OCI-LY1 (cell line): Measurements from ENCODE around the gene GDF15.

Experiments used
- H2AFZ ChIP-seq: fragments of 200-600 bp; sonication (generic), shearing (Covaris generic); 2 replicates; pipeline ENCODE4 v1.6.0; 2014; ENCODE audit warnings: antibody characterized with exemption, mild to moderate bottlenecking, low read length
- H3F3A ChIP-seq: fragments of 200-600 bp; sonication (generic), shearing (Covaris generic); 2 replicates; pipeline ENCODE4 v1.6.0; 2014; ENCODE audit warnings: mild to moderate bottlenecking, antibody characterized with exemption, low read length, moderate library complexity; ENCODE audit not compliant: insufficient read depth
- H3K27ac ChIP-seq: fragments of 200-600 bp; sonication (generic); 2 replicates; pipeline ENCODE4 v1.5.1; 2014; ENCODE audit warnings: low read length, mixed run types, mild to moderate bottlenecking, low read depth; ENCODE audit not compliant: poor library complexity, severe bottlenecking
- H3K27me3 ChIP-seq: fragments of 200-600 bp; sonication (generic); 2 replicates; pipeline ENCODE4 v1.6.0; 2014; ENCODE audit warnings: antibody characterized with exemption, mild to moderate bottlenecking, low read length, moderate library complexity; ENCODE audit not compliant: insufficient read depth
- H3K36me3 ChIP-seq: fragments of 200-600 bp; sonication (generic); 2 replicates; pipeline ENCODE4 v1.6.1; 2014; ENCODE audit warnings: mild to moderate bottlenecking, antibody characterized with exemption, low read length, moderate library complexity, mixed read lengths; ENCODE audit not compliant: insufficient read depth
- H3K4me1 ChIP-seq: fragments of 200-600 bp; sonication (generic); 2 replicates; pipeline ENCODE4 v1.5.1; 2014; ENCODE audit warnings: mild to moderate bottlenecking, low read length, moderate library complexity; ENCODE audit not compliant: insufficient read depth, severe bottlenecking
- H3K4me2 ChIP-seq: fragments of 200-600 bp; sonication (generic), shearing (Covaris generic); 2 replicates; pipeline ENCODE4 v1.6.1; 2014; ENCODE audit warnings: low read length
- H3K4me3 ChIP-seq: fragments of 200-600 bp; sonication (generic); 2 replicates; pipeline ENCODE4 v1.5.1; 2014; ENCODE audit warnings: low read length, low read depth, mild to moderate bottlenecking, mixed read lengths; ENCODE audit not compliant: poor library complexity, severe bottlenecking
- H3K79me2 ChIP-seq: fragments of 200-600 bp; shearing (Covaris generic); 2 replicates; pipeline ENCODE4 v1.6.1; 2016; ENCODE audit warnings: mixed run types, low read length, mixed read lengths; ENCODE audit not compliant: insufficient read depth
- H3K9ac ChIP-seq: fragments of 200-600 bp; sonication (generic), shearing (Covaris generic); 2 replicates; pipeline ENCODE4 v1.6.1; 2014; ENCODE audit warnings: mild to moderate bottlenecking, low read length, mixed read lengths
- H3K9me2 ChIP-seq: fragments of 200-600 bp; sonication (generic), shearing (Covaris generic); 2 replicates; pipeline ENCODE4 v1.6.1; 2014; ENCODE audit warnings: low read depth, mild to moderate bottlenecking, low read length, mixed read lengths
- H3K9me3 ChIP-seq: fragments of 200-600 bp; shearing (Covaris generic); 2 replicates; pipeline ENCODE4 v1.6.1; 2014; ENCODE audit warnings: low read length, mixed read lengths
- H4K20me1 ChIP-seq: fragments of 200-600 bp; sonication (generic), shearing (Covaris generic); 2 replicates; pipeline ENCODE4 v1.6.0; 2016; ENCODE audit warnings: mild to moderate bottlenecking, low read length; ENCODE audit not compliant: insufficient read depth
- EZH2 ChIP-seq: fragments of 200-600 bp; sonication (generic), shearing (Covaris generic); IDR thresholded peaks from 2 replicates; pipeline ENCODE4 v1.8.0; 2017; ENCODE audit warnings: borderline replicate concordance, mixed run types, mild to moderate bottlenecking, antibody characterized with exemption, low read length, moderate library complexity, mixed read lengths
- TF ChIP-seq, protein P1 (sequence below): fragments of 200-600 bp; sonication (generic), shearing (Covaris generic); IDR thresholded peaks from 2 replicates; pipeline ENCODE4 v1.5.1; 2017; ENCODE audit warnings: mild to moderate bottlenecking, antibody characterized with exemption, low read length, moderate library complexity, mixed read lengths

Gene GDF15, protein sequence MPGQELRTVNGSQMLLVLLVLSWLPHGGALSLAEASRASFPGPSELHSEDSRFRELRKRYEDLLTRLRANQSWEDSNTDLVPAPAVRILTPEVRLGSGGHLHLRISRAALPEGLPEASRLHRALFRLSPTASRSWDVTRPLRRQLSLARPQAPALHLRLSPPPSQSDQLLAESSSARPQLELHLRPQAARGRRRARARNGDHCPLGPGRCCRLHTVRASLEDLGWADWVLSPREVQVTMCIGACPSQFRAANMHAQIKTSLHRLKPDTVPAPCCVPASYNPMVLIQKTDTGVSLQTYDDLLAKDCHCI

DNA sequence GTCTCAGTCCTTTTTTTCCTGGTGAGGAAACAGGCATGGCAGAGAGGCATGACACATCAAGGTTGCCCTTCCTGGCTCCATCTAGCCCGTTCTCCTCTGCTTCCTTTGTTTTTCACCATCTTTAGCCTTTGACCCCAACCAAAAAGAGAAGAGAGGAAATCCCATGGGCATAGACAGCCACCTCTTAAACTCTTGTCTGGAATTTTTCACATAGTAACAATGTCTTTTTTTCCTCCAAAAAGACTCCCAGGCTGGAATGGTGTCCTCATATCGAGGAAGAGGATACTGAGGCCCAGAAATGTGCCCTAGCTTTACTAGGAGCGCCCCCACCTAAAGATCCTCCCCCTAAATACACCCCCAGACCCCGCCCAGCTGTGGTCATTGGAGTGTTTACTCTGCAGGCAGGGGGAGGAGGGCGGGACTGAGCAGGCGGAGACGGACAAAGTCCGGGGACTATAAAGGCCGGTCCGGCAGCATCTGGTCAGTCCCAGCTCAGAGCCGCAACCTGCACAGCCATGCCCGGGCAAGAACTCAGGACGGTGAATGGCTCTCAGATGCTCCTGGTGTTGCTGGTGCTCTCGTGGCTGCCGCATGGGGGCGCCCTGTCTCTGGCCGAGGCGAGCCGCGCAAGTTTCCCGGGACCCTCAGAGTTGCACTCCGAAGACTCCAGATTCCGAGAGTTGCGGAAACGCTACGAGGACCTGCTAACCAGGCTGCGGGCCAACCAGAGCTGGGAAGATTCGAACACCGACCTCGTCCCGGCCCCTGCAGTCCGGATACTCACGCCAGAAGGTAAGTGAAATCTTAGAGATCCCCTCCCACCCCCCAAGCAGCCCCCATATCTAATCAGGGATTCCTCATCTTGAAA is at the start of gene GDF15:
Gene GDF15, plus strand, starts transcription at position 484 of the 868 bp plus-strand sequence. Its CDS starts 32 bp downstream, at position 516.
- Histone ChIP-seq H3K4me3 (no peak within 1 kb of the TSS), H3F3A (no peaks in the 10 kb centered on the region), H3K27me3 (peaks cover 23% of the 10 kb centered on the region; the same call in 1 of the 2 replicates), H3K36me3 (no peaks in the 10 kb centered on the region), H3K27ac (no peak within 1 kb of the TSS), H3K9ac (no peak within 1 kb of the TSS), H3K4me1 (peaks cover 9% of the 10 kb centered on the region), H2AFZ (no peak within 1 kb of the TSS), H4K20me1 (no peaks in the 10 kb centered on the region), H3K79me2 (no peaks in the 10 kb centered on the region), H3K9me3 (no peaks in the 10 kb centered on the region), H3K4me2 (no peak within 1 kb of the TSS), H3K9me2 (no peaks in the 10 kb centered on the region)
- TF ChIP-seq EZH2: no peak
- TF ChIP-seq, protein P1, sequence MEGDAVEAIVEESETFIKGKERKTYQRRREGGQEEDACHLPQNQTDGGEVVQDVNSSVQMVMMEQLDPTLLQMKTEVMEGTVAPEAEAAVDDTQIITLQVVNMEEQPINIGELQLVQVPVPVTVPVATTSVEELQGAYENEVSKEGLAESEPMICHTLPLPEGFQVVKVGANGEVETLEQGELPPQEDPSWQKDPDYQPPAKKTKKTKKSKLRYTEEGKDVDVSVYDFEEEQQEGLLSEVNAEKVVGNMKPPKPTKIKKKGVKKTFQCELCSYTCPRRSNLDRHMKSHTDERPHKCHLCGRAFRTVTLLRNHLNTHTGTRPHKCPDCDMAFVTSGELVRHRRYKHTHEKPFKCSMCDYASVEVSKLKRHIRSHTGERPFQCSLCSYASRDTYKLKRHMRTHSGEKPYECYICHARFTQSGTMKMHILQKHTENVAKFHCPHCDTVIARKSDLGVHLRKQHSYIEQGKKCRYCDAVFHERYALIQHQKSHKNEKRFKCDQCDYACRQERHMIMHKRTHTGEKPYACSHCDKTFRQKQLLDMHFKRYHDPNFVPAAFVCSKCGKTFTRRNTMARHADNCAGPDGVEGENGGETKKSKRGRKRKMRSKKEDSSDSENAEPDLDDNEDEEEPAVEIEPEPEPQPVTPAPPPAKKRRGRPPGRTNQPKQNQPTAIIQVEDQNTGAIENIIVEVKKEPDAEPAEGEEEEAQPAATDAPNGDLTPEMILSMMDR: peak; percentile 73

DNA sequence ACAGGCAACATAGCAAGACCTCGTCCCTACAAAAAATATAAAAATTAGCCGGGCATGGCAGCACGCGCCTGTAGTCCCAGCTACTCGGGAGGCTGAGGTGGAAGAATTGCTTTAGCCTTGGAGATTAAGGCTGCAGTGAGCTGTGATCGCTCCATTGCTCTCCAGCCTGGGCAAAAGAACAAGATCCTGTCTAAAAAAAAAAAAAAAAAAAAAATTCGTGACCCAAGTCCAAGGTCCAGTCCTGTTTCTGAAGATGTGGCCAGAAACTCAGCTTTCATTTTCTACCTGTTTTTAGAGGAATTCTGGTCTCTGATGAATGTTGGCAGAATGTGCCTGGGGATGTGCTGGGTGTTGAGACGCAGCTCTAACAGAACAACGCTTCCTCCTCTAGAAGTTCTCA is 47.4 kb upstream of the GDF15 start:
- H3K9ac ChIP-seq: no peak overlapping the region
- peaks cover 9% of the 10 kb centered on the region for H3K27me3 ChIP-seq
- H3K9me3 ChIP-seq: no peaks in the 10 kb centered on the region
- no peaks in the 10 kb centered on the region for H4K20me1 ChIP-seq
- no peak overlapping the region for H3K4me3 ChIP-seq
- no peak overlapping the region for H3K4me2 ChIP-seq
- no peak for TF ChIP-seq EZH2
- TF ChIP-seq, protein P1: no peak
- peaks cover 4% of the 10 kb centered on the region; the same call in 1 of the 2 replicates for H3K36me3 ChIP-seq
- no peaks in the 10 kb centered on the region for H3K9me2 ChIP-seq
- no peak overlapping the region for H2AFZ ChIP-seq
- H3K4me1 ChIP-seq: peaks cover 15% of the 10 kb centered on the region
- no peaks in the 10 kb centered on the region for H3K79me2 ChIP-seq
- H3F3A ChIP-seq: no peaks in the 10 kb centered on the region
- H3K27ac ChIP-seq: no peak overlapping the region

DNA sequence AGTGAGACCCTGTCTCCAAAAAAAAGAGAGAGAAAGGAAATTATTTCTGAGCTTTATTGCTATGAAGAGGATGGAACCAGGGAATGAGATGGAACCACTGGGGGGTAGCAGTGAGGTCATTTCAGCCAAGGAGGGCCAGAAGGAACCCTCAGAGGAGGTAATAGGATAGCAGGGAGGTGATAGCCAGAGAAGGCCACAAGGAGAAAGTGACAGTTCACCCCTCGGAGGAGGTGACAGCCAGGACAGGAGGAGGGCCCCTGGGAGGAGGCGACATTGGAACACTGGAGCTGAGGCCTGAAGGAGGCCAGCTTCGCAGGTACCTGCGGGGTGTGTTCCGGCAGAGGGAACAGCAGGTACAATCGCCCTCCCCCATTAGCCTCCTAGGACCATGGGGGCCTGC is 46.2 kb upstream of the GDF15 start:
- H3F3A ChIP-seq: no peaks in the 10 kb centered on the region
- peaks cover 15% of the 10 kb centered on the region for H3K4me1 ChIP-seq
- no peaks in the 10 kb centered on the region for H3K9me3 ChIP-seq
- peak overlapping the region; percentile 79 for H3K9ac ChIP-seq
- peak overlapping the region; percentile 98 for H3K4me2 ChIP-seq
- H3K27ac ChIP-seq: no peak overlapping the region
- no peaks in the 10 kb centered on the region for H4K20me1 ChIP-seq
- peak overlapping the region; percentile 95 for H3K4me3 ChIP-seq
- H2AFZ ChIP-seq: no peak overlapping the region
- H3K27me3 ChIP-seq: peaks cover 6% of the 10 kb centered on the region
- H3K79me2 ChIP-seq: no peaks in the 10 kb centered on the region
- H3K9me2 ChIP-seq: no peaks in the 10 kb centered on the region
- TF ChIP-seq EZH2: no peak
- TF ChIP-seq, protein P1: peak; percentile 20; the same call in 1 of the 2 replicates
- peaks cover 4% of the 10 kb centered on the region; the same call in 1 of the 2 replicates for H3K36me3 ChIP-seq
